Mesothelial cell of epicardium (in vitro differentiated cells): ENCODE measurements around the gene ATP5MC2. TPM values are rescaled to one million over a fixed set of nuclear protein-coding genes. Genes with fewer than 3 reads are reported as not detected.

Experiments
- DNase-seq, 2 experiments: peaks; one replicate each; pipeline ENCODE4 v3.0.0; 2021; ENCODE audit warnings: low spot score in 2 of 2; ENCODE audit not compliant: unreplicated experiment in 2 of 2
- H3K27ac Mint-ChIP-seq: 2 replicates; pipeline ENCODE4 v1.8.0; 2021; ENCODE audit warnings: mixed read lengths
- H3K27me3 Mint-ChIP-seq: 2 replicates; pipeline ENCODE4 v1.8.0; 2021; ENCODE audit warnings: low read depth, mixed read lengths
- H3K36me3 Mint-ChIP-seq: 2 replicates; pipeline ENCODE4 v1.8.0; 2021; ENCODE audit warnings: mixed read lengths
- H3K4me1 Mint-ChIP-seq: 2 replicates; pipeline ENCODE4 v1.8.0; 2021; ENCODE audit warnings: mixed read lengths
- H3K4me3 Mint-ChIP-seq: 2 replicates; pipeline ENCODE4 v1.8.0; 2021; ENCODE audit warnings: mild to moderate bottlenecking, moderate library complexity, mixed read lengths
- H3K9me3 Mint-ChIP-seq: 2 replicates; pipeline ENCODE4 v1.8.0; 2021; ENCODE audit warnings: mixed read lengths
- CTCF ChIP-seq: fragments of 200-600 bp; sonication (generic); IDR thresholded peaks from one replicate; pipeline ENCODE4 v1.5.0; 2021; ENCODE audit warnings: antibody characterized with exemption; ENCODE audit not compliant: unreplicated experiment
- total RNA-seq: library from RNA; stranded (reverse); gene quantifications from 3 replicates; pipeline ENCODE4 v1.2.1, GENCODE V29; 2021

Gene ATP5MC2
- total RNA-seq, 1 donor from 2014 or later, result 356 TPM

- Mint-ChIP-seq H3K27ac (no peak overlapping the region), H3K36me3 (peaks cover 24% of the 10 kb centered on the region), H3K4me3 (no peak overlapping the region), H3K9me3 (no peaks in the 10 kb centered on the region), H3K27me3 (peaks cover 6% of the 10 kb centered on the region), H3K4me1 (peaks cover 4% of the 10 kb centered on the region)
- DNase-seq, result no peak
- no peak for TF ChIP-seq CTCF
Measured at GRCh38 chr12:53714004-53714403, 38.1 kb upstream of the ATP5MC2 start.

GRCh38 chr12:53713516-53713915 lies 37.6 kb upstream of the ATP5MC2 start:
- Mint-ChIP-seq H3K4me3 (no peak overlapping the region), H3K9me3 (no peaks in the 10 kb centered on the region), H3K27me3 (peaks cover 11% of the 10 kb centered on the region), H3K27ac (no peak overlapping the region), H3K36me3 (peaks cover 24% of the 10 kb centered on the region), H3K4me1 (peaks cover 5% of the 10 kb centered on the region)
- TF ChIP-seq CTCF, result no peak
- DNase-seq, result no peak

- H3K4me3 Mint-ChIP-seq, result no peak overlapping the region
- H3K27ac Mint-ChIP-seq, result no peak overlapping the region
- peaks cover 5% of the 10 kb centered on the region for H3K4me1 Mint-ChIP-seq
- H3K9me3 Mint-ChIP-seq, result no peaks in the 10 kb centered on the region
- no peak for DNase-seq
- TF ChIP-seq CTCF, result no peak
- H3K27me3 Mint-ChIP-seq, result peaks cover 20% of the 10 kb centered on the region
- peaks cover 21% of the 10 kb centered on the region for H3K36me3 Mint-ChIP-seq
Measured at GRCh38 chr12:53712059-53712643, 36.3 kb upstream of the ATP5MC2 start.

DNA sequence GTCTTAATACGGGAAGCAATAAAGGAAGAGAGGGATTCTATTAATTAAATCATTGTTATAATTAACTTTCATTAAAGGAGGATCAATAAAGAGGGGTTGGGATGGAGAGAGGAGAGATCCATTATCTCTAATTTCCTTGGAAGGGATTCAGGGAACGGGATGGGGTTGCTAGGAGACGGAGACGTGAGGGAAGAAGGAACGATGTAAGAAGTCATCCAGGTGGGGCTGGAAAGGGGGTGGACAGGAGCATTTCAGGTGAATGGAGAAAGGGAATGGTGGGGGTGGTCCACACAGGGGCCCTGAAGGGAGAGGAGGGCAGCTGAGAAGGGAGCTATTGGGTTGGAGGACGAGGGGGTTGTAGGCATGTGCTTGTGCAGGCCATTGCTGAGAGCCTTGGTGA lies 34.2 kb upstream of the ATP5MC2 start:
- Mint-ChIP-seq H3K36me3 (peaks cover 14% of the 10 kb centered on the region), H3K9me3 (no peaks in the 10 kb centered on the region), H3K4me1 (peaks cover 5% of the 10 kb centered on the region), H3K4me3 (no peak overlapping the region), H3K27me3 (peaks cover 40% of the 10 kb centered on the region), H3K27ac (no peak overlapping the region)
- TF ChIP-seq CTCF, result no peak
- DNase-seq, result no peak

DNA sequence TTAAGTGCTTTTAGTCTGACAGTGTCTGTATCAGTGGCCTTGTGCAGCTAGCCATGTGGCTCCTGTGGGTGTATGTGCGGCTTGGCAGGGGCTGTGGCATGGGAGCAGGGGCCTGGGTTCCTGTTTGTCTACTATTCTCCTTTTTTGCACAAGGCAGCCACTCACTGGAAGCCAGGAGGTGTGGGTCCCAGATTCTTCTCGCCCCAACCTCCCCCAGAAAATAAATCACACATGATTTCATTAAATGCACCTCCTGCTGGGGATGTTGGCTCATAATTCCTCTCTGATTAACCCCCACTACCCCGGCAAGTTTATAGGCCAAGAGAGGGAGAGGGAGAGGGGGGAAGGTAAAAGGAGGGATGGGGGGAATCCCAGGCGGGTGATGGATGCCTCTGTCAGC lies 33.8 kb upstream of the ATP5MC2 start:
- no peak overlapping the region for H3K27ac Mint-ChIP-seq
- no peaks in the 10 kb centered on the region for H3K9me3 Mint-ChIP-seq
- TF ChIP-seq CTCF, result no peak
- H3K27me3 Mint-ChIP-seq, result peaks cover 44% of the 10 kb centered on the region
- no peak overlapping the region for H3K4me3 Mint-ChIP-seq
- peaks cover 5% of the 10 kb centered on the region for H3K4me1 Mint-ChIP-seq
- peaks cover 12% of the 10 kb centered on the region for H3K36me3 Mint-ChIP-seq
- DNase-seq, result no peak

DNA sequence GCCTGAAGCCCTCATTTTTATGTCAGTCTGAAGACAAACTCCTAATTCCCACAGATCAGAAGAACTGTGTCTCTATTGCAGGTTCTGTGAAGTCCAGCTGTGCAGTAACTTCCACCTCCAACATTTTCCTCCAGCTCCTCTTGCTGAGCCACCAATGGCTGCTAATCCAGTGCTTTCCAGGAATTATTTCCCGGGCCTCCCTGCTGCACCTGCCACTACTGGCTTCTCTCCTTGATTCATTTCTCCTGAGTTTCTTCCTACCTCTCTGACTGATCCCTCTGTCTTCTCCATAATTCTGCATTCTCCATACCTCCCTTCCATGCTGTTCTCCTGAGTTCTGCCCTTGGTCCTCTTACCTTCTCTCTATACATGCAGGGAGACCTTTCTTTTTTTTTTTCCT lies 30.2 kb upstream of the ATP5MC2 start:
- TF ChIP-seq CTCF, result no peak
- Mint-ChIP-seq H3K36me3 (no peaks in the 10 kb centered on the region), H3K9me3 (no peaks in the 10 kb centered on the region), H3K27me3 (peaks cover 79% of the 10 kb centered on the region), H3K4me3 (no peak overlapping the region), H3K4me1 (peaks cover 5% of the 10 kb centered on the region), H3K27ac (no peak overlapping the region)
- DNase-seq, result no peak
